NCI-H1417 (cell line): ENCODE measurements around the gene GPR183.
"Not testable (repeated sequence)": the region's sequence is repeated elsewhere in the genome, so short reads cannot be mapped to it uniquely, and the experiment has no call there.

Source experiments
- DNase-seq, 3 experiments: peaks; one replicate each; lab custom pipeline; 2025; lab: John Stamatoyannopoulos, UW

GPR183 gene

DNA sequence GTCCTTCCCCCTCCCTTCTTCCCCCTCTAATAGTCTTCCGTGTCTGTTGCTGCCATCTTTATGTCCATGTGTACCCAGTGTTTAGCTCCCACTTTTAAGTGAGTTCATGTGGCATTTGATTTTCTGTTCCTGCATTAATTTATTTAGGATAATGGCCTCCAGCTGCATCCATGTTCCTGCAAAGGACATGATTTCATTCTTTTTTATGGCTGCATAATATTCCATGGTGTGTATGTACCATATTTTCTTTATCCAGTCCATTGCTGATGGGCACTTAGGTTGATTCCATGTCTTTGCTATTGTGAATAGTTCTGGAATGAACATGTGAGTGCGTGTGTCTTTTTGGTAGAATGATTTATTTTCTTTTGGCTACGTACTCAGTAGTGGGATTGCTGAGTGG, 58.0 kb downstream of the GPR183 start:
- not testable (repeated sequence) for DNase-seq

DNA sequence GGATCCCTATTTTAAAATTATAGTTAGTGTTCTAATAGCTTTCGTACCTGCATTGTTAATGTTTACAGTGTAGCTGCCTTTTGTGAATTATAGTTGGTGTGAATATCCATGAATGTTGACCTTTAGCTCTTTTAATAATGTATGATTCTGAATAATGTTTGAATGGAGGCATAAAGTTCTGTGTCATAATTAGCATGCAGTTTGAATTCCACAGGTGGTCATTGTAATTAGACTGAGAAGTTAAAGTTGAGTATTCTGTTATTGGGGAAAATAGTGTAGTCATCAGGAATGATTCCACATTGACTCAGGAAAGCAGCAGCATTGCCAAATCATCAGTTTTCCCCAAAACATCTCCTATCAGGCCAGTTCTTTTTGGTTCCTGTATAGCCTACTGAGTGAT, 61.1 kb downstream of the GPR183 start:
- no peak for DNase-seq
